HepG2 (cell line): ENCODE results near the gene OTOP2. TPM values are rescaled to one million over a fixed set of nuclear protein-coding genes. Genes with fewer than 3 reads are reported as not detected.

Source experiments
- CREM ChIP-seq, 2 experiments: sonication (generic) in 1 of 2; formaldehyde crosslinking in 1 of 2; IDR thresholded peaks; 2 replicates each; pipeline versions ENCODE4 v1.4.0 to v1.6.1; 2016 to 2020; ENCODE audit warnings: antibody characterized with exemption in 1 of 2, mild to moderate bottlenecking in 1 of 2, missing genetic modification reagents in 1 of 2
- DPF2 ChIP-seq: sonication (generic); formaldehyde crosslinking; IDR thresholded peaks from 2 replicates; pipeline ENCODE4 v1.4.0; 2020; ENCODE audit warnings: mild to moderate bottlenecking, low read depth, missing genetic modification reagents, borderline replicate concordance
- NCOA1 ChIP-seq: sonication (generic); formaldehyde crosslinking; IDR thresholded peaks from 2 replicates; pipeline ENCODE4 v1.9.0; 2021; ENCODE audit warnings: missing genetic modification reagents
- ZFP36 ChIP-seq: fragments of 150-350 bp; IDR thresholded peaks from 2 replicates; pipeline ENCODE4 v1.6.1; 2018; ENCODE audit warnings: borderline replicate concordance, low read length, low read depth; ENCODE audit not compliant: partially characterized antibody
- ZNF747 ChIP-seq: sonication (generic); formaldehyde crosslinking; IDR thresholded peaks from 2 replicates; pipeline ENCODE4 v1.8.1; 2023; ENCODE audit warnings: missing genetic modification reagents, mild to moderate bottlenecking, borderline replicate concordance
- polyA plus RNA-seq, 8 experiments: library from polyadenylated mRNA; depleted of rRNA in 3 of 8; stranded (reverse) in 7 of 8; unstranded in 1 of 8; fragments of >200 nt; fragmentation: Illumina TruSeq in 4 of 8; extraction: Trizol in 4 of 8; gene quantifications; 2 replicates each; pipeline versions ENCODE4 v1.2.1 to v1.2.3, GENCODE V29; 2011 to 2016; ENCODE audit warnings: low read depth in 4 of 8, missing spikeins in 1 of 8, mixed read lengths in 1 of 8; ENCODE audit not compliant: insufficient read depth in 1 of 8
- total RNA-seq, 5 experiments: library from RNA; depleted of rRNA; stranded (reverse); fragments of >200 nt; fragmentation: Illumina TruSeq; extraction: Trizol; gene quantifications; 2 replicates each; pipeline ENCODE4 v1.2.3, GENCODE V29; 2016; ENCODE audit warnings: low read depth in 1 of 5
- TF ChIP-seq, protein P1 (sequence below): sonication (generic); formaldehyde crosslinking; IDR thresholded peaks from 2 replicates; pipeline ENCODE4 v1.4.0; 2020; ENCODE audit warnings: missing genetic modification reagents
- TF ChIP-seq, protein P2 (sequence below): IDR thresholded peaks from 2 replicates; pipeline ENCODE4 v1.6.1; 2016; ENCODE audit warnings: control low read depth
- TF ChIP-seq, protein P3 (sequence below): sonication (generic); formaldehyde crosslinking; IDR thresholded peaks from 2 replicates; pipeline ENCODE4 v1.5.1; 2020; ENCODE audit warnings: mild to moderate bottlenecking, missing genetic modification reagents, borderline replicate concordance
- TF ChIP-seq, protein P4 (sequence below): sonication (generic); formaldehyde crosslinking; IDR thresholded peaks from 2 replicates; pipeline ENCODE4 v1.4.0; 2020; ENCODE audit warnings: mild to moderate bottlenecking, missing genetic modification reagents
- TF ChIP-seq, protein P5 (sequence below): sonication (generic); formaldehyde crosslinking; IDR thresholded peaks from 2 replicates; pipeline ENCODE4 v1.8.0; 2022; ENCODE audit warnings: mild to moderate bottlenecking, missing genetic modification reagents
- TF ChIP-seq, protein P6 (sequence below): sonication (generic); formaldehyde crosslinking; IDR thresholded peaks from 2 replicates; pipeline ENCODE4 v1.9.0; 2022; ENCODE audit warnings: low read depth, missing genetic modification reagents

OTOP2 gene
- total and polyA plus RNA-seq, 2 of the 13 experiments (the other 11 are each of a cell fraction or from before 2014, with no cell fraction given) = not detected

DNA sequence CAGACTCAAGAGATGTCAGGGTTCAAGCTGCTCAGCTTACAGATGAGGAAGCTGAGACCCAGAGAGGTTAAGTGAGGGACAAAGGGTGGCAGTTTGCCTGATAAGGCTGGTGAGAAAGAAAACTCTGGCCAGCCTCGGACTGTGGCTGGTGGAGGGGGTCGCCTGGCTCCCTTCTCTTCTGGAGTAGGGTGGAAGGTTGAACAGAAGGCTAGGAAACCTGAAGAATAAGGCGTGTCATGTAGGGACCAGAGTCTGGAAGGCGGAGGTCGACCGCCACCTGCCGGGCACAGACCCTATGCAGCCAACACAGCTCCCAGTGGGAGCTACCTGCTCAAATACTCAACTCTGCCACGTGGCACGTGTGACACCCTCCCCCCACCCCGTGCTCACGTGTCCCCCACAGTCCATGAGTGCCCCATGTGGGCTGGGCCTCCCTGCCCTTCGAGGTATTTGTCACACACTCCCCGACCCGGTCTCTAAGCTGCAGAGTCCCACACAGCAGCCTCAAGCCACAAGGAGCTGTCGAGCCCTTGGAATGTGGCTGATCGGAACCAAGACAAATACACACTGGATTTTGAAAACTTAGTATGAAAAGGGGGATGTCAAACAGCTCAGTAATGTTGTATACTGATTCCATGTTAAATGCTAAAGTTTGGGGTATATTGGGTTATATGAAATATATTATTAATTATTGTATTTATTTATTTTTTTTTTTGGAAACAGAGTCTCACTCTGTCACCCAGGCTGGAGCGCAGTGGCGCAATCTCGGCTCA is 36.7 kb downstream of the OTOP2 start (continued):
- TF ChIP-seq, protein P1, sequence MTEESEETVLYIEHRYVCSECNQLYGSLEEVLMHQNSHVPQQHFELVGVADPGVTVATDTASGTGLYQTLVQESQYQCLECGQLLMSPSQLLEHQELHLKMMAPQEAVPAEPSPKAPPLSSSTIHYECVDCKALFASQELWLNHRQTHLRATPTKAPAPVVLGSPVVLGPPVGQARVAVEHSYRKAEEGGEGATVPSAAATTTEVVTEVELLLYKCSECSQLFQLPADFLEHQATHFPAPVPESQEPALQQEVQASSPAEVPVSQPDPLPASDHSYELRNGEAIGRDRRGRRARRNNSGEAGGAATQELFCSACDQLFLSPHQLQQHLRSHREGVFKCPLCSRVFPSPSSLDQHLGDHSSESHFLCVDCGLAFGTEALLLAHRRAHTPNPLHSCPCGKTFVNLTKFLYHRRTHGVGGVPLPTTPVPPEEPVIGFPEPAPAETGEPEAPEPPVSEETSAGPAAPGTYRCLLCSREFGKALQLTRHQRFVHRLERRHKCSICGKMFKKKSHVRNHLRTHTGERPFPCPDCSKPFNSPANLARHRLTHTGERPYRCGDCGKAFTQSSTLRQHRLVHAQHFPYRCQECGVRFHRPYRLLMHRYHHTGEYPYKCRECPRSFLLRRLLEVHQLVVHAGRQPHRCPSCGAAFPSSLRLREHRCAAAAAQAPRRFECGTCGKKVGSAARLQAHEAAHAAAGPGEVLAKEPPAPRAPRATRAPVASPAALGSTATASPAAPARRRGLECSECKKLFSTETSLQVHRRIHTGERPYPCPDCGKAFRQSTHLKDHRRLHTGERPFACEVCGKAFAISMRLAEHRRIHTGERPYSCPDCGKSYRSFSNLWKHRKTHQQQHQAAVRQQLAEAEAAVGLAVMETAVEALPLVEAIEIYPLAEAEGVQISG = peak; percentile 78
- TF ChIP-seq, protein P2, sequence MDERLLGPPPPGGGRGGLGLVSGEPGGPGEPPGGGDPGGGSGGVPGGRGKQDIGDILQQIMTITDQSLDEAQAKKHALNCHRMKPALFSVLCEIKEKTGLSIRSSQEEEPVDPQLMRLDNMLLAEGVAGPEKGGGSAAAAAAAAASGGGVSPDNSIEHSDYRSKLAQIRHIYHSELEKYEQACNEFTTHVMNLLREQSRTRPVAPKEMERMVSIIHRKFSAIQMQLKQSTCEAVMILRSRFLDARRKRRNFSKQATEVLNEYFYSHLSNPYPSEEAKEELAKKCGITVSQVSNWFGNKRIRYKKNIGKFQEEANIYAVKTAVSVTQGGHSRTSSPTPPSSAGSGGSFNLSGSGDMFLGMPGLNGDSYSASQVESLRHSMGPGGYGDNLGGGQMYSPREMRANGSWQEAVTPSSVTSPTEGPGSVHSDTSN (CRISPR knock-in tag) = no peak
- TF ChIP-seq, protein P3, sequence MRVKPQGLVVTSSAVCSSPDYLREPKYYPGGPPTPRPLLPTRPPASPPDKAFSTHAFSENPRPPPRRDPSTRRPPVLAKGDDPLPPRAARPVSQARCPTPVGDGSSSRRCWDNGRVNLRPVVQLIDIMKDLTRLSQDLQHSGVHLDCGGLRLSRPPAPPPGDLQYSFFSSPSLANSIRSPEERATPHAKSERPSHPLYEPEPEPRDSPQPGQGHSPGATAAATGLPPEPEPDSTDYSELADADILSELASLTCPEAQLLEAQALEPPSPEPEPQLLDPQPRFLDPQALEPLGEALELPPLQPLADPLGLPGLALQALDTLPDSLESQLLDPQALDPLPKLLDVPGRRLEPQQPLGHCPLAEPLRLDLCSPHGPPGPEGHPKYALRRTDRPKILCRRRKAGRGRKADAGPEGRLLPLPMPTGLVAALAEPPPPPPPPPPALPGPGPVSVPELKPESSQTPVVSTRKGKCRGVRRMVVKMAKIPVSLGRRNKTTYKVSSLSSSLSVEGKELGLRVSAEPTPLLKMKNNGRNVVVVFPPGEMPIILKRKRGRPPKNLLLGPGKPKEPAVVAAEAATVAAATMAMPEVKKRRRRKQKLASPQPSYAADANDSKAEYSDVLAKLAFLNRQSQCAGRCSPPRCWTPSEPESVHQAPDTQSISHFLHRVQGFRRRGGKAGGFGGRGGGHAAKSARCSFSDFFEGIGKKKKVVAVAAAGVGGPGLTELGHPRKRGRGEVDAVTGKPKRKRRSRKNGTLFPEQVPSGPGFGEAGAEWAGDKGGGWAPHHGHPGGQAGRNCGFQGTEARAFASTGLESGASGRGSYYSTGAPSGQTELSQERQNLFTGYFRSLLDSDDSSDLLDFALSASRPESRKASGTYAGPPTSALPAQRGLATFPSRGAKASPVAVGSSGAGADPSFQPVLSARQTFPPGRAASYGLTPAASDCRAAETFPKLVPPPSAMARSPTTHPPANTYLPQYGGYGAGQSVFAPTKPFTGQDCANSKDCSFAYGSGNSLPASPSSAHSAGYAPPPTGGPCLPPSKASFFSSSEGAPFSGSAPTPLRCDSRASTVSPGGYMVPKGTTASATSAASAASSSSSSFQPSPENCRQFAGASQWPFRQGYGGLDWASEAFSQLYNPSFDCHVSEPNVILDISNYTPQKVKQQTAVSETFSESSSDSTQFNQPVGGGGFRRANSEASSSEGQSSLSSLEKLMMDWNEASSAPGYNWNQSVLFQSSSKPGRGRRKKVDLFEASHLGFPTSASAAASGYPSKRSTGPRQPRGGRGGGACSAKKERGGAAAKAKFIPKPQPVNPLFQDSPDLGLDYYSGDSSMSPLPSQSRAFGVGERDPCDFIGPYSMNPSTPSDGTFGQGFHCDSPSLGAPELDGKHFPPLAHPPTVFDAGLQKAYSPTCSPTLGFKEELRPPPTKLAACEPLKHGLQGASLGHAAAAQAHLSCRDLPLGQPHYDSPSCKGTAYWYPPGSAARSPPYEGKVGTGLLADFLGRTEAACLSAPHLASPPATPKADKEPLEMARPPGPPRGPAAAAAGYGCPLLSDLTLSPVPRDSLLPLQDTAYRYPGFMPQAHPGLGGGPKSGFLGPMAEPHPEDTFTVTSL = no peak
- TF ChIP-seq, protein P4, sequence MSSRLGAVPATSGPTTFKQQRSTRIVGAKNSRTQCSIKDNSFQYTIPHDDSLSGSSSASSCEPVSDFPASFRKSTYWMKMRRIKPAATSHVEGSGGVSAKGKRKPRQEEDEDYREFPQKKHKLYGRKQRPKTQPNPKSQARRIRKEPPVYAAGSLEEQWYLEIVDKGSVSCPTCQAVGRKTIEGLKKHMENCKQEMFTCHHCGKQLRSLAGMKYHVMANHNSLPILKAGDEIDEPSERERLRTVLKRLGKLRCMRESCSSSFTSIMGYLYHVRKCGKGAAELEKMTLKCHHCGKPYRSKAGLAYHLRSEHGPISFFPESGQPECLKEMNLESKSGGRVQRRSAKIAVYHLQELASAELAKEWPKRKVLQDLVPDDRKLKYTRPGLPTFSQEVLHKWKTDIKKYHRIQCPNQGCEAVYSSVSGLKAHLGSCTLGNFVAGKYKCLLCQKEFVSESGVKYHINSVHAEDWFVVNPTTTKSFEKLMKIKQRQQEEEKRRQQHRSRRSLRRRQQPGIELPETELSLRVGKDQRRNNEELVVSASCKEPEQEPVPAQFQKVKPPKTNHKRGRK (CRISPR knock-in tag) = no peak
- TF ChIP-seq CREM (IDR thresholded peaks at IDR 0.05) = no peak
- TF ChIP-seq CREM (CRISPR knock-in tag; IDR thresholded peaks at IDR 0.05) = 0 out of 2 replicates have a peak, but pooled peaks have one; percentile 28
- no peak for TF ChIP-seq ZNF747 (CRISPR knock-in tag)
- TF ChIP-seq, protein P5, sequence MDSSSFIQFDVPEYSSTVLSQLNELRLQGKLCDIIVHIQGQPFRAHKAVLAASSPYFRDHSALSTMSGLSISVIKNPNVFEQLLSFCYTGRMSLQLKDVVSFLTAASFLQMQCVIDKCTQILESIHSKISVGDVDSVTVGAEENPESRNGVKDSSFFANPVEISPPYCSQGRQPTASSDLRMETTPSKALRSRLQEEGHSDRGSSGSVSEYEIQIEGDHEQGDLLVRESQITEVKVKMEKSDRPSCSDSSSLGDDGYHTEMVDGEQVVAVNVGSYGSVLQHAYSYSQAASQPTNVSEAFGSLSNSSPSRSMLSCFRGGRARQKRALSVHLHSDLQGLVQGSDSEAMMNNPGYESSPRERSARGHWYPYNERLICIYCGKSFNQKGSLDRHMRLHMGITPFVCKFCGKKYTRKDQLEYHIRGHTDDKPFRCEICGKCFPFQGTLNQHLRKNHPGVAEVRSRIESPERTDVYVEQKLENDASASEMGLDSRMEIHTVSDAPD (CRISPR knock-in tag) = peak; percentile 65; the same call in 1 of the 2 replicates
- TF ChIP-seq NCOA1 (CRISPR knock-in tag) = no peak; the same call in 1 of the 2 replicates
- no peak for TF ChIP-seq ZFP36
- TF ChIP-seq DPF2 (CRISPR knock-in tag) = no peak
- TF ChIP-seq, protein P6, sequence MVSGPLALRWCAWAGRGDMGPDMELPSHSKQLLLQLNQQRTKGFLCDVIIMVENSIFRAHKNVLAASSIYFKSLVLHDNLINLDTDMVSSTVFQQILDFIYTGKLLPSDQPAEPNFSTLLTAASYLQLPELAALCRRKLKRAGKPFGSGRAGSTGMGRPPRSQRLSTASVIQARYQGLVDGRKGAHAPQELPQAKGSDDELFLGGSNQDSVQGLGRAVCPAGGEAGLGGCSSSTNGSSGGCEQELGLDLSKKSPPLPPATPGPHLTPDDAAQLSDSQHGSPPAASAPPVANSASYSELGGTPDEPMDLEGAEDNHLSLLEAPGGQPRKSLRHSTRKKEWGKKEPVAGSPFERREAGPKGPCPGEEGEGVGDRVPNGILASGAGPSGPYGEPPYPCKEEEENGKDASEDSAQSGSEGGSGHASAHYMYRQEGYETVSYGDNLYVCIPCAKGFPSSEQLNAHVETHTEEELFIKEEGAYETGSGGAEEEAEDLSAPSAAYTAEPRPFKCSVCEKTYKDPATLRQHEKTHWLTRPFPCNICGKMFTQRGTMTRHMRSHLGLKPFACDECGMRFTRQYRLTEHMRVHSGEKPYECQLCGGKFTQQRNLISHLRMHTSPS = 0 out of 2 replicates have a peak, but pooled peaks have one; percentile 36
